A549 (cell line): ENCODE data around the gene MAGI1. TPM values are rescaled to one million over a fixed set of nuclear protein-coding genes. Genes with fewer than 3 reads are reported as not detected.

Source experiments
- ATAC-seq, 2 experiments: fragments of 200-7000 bp in 1 of 2; fragments of >200 bp in 1 of 2; cut with Nextera tagmentation in 1 of 2; cut with Tn5 transposase in 1 of 2; 3 replicates each; pipeline versions ENCODE4 v1.8.0 to v1.9.1; 2018 to 2020; ENCODE audit warnings: mild to moderate bottlenecking in 1 of 2, moderate library complexity in 1 of 2
- CTCF ChIA-PET: fragments of 300-600 bp; sonication (Branson Sonifier 250); formaldehyde crosslinking; extraction: SDS; loops from one replicate; lab custom pipeline; 2021; ENCODE audit warnings: antibody characterized with exemption, inconsistent platforms; lab: Yijun Ruan, JAX
- POLR2A ChIA-PET: fragments of 350-600 bp; formaldehyde crosslinking; extraction: SDS; loops from one replicate; lab custom pipeline; 2021; ENCODE audit warnings: antibody characterized with exemption, inconsistent platforms; lab: Yijun Ruan, JAX
- DNase-seq, 2 experiments: peaks; one replicate each; pipeline versions ENCODE4 v3.0.0 to v3.0.0-alpha.2; 2011 to 2016; ENCODE audit warnings: low read depth in 1 of 2, low spot score in 1 of 2
- FAIRE-seq: peaks from 2 replicates; lab custom pipeline; 2011; peaks lifted over from hg19 to GRCh38; lab: Jason Lieb, UNC
- H3K27ac ChIP-seq, 2 experiments: fragments of >200 bp; sonication (Bioruptor Twin); formaldehyde crosslinking; 3 replicates each; pipeline ENCODE4 v1.5.1; 2016 to 2017
- H3K4me1 ChIP-seq: fragments of >200 bp; sonication (Bioruptor Twin); formaldehyde crosslinking; 3 replicates; pipeline ENCODE4 v1.6.1; 2016
- H3K4me2 ChIP-seq: fragments of >200 bp; sonication (Bioruptor Twin); formaldehyde crosslinking; 3 replicates; pipeline ENCODE4 v1.6.1; 2016
- H3K4me3 ChIP-seq: fragments of >200 bp; sonication (Bioruptor Twin); formaldehyde crosslinking; 3 replicates; pipeline ENCODE4 v1.5.1; 2016
- H3K9me3 ChIP-seq: fragments of >200 bp; sonication (Bioruptor Twin); formaldehyde crosslinking; 3 replicates; pipeline ENCODE4 v1.6.1; 2016
- BHLHE40 ChIP-seq: IDR thresholded peaks from 2 replicates; pipeline ENCODE4 v1.6.1; 2012; ENCODE audit warnings: low read depth, low read length, inconsistent platforms
- CBX8 ChIP-seq: fragments of 200-600 bp; sonication (generic); IDR thresholded peaks from 2 replicates; pipeline ENCODE4 v1.6.1; 2016
- CEBPB ChIP-seq, 2 experiments: fragments of >200 bp in 1 of 2; sonication (Bioruptor Twin) in 1 of 2; formaldehyde crosslinking in 1 of 2; IDR thresholded peaks; 2 replicates each; pipeline ENCODE4 v1.6.1; 2012 to 2016
- HOXB13 ChIP-seq: fragments of 250-450 bp; sonication (Bioruptor Pico); IDR thresholded peaks from 2 replicates; pipeline ENCODE4 v1.5.0; 2020; ENCODE audit warnings: low read depth, mild to moderate bottlenecking, moderate library complexity
- MAFK ChIP-seq: fragments of 450-650 bp; IDR thresholded peaks from 2 replicates; pipeline ENCODE4 v1.6.1; 2014; ENCODE audit not compliant: partially characterized antibody
- MAZ ChIP-seq: fragments of 150-350 bp; IDR thresholded peaks from 2 replicates; pipeline ENCODE4 v1.6.1; 2014; ENCODE audit warnings: antibody characterized with exemption, low read depth, low read length, borderline replicate concordance
- MYC ChIP-seq: IDR thresholded peaks from 2 replicates; pipeline ENCODE4 v1.6.1; 2012; ENCODE audit warnings: mild to moderate bottlenecking, inconsistent platforms, low read length, improper control_type of control experiment, borderline replicate concordance
- NFE2L2 ChIP-seq: fragments of 150-350 bp; conservative IDR thresholded peaks from 2 replicates; pipeline ENCODE4 v1.6.1; 2014; ENCODE audit warnings: low read length
- NPAS2 ChIP-seq: fragments of 250-450 bp; sonication (Bioruptor Pico); IDR thresholded peaks from 2 replicates; pipeline ENCODE4 v1.8.0; 2022; ENCODE audit warnings: mild to moderate bottlenecking, moderate library complexity, borderline replicate concordance
- PHF8 ChIP-seq: fragments of 200-600 bp; sonication (generic); IDR thresholded peaks from 2 replicates; pipeline ENCODE4 v1.6.1; 2016; ENCODE audit warnings: low read depth, mild to moderate bottlenecking, antibody characterized with exemption, moderate library complexity, borderline replicate concordance
- RAD21 ChIP-seq, 2 experiments: fragments of >200 bp in 1 of 2; sonication (Bioruptor Twin) in 1 of 2; formaldehyde crosslinking in 1 of 2; IDR thresholded peaks in 1 of 2; conservative IDR thresholded peaks in 1 of 2; 2 replicates in 1 of 2; 3 replicates in 1 of 2; pipeline ENCODE4 v1.6.1; 2012 to 2018; ENCODE audit warnings: inconsistent platforms in 1 of 2
- RNF2 ChIP-seq: fragments of 200-600 bp; sonication (generic); IDR thresholded peaks from 2 replicates; pipeline ENCODE4 v1.6.1; 2016; ENCODE audit warnings: low read depth, mild to moderate bottlenecking, antibody characterized with exemption, moderate library complexity, borderline replicate concordance
- SMC3 ChIP-seq: fragments of >200 bp; sonication (Bioruptor Twin); formaldehyde crosslinking; IDR thresholded peaks from 3 replicates; pipeline ENCODE4 v1.6.1; 2018; ENCODE audit warnings: inconsistent platforms
- SREBF2 ChIP-seq: fragments of 450-650 bp; IDR thresholded peaks from 2 replicates; pipeline ENCODE4 v1.6.1; 2014; ENCODE audit warnings: mild to moderate bottlenecking, moderate library complexity
- WGBS: methylation state at CpG from one replicate; pipeline ENCODE4 v1.1.6; 2017; ENCODE audit errors: missing lambda C conversion rate; 5-methylcytosine and 5-hydroxymethylcytosine counted together
- polyA plus RNA-seq, 4 experiments: library from polyadenylated mRNA; depleted of rRNA in 3 of 4; stranded (reverse); fragments of >200 nt; fragmentation: RNase III in 1 of 4; extraction: RNeasy Plus Mini Kit Qiagen cat#74134 plus additional on column Dnase treatment in 1 of 4; gene quantifications; 2 replicates in 3 of 4; 3 replicates in 1 of 4; pipeline ENCODE4 v1.2.3, GENCODE V29; 2011 to 2017
- TF ChIP-seq, protein P1 (sequence below): fragments of 200-600 bp; sonication (generic); IDR thresholded peaks from 2 replicates; pipeline ENCODE4 v1.6.1; 2016; ENCODE audit warnings: antibody characterized with exemption, mild to moderate bottlenecking, moderate library complexity
- TF ChIP-seq, protein P2 (sequence below): fragments of 250-450 bp; sonication (Bioruptor Pico); IDR thresholded peaks from 2 replicates; pipeline ENCODE4 v1.5.0; 2020; ENCODE audit warnings: low read depth, mild to moderate bottlenecking, moderate library complexity
- TF ChIP-seq, protein P3 (sequence below): fragments of >200 bp; sonication (Bioruptor Twin); formaldehyde crosslinking; IDR thresholded peaks from 3 replicates; pipeline ENCODE4 v1.5.1; 2016
- TF ChIP-seq, protein P4 (sequence below): fragments of >200 bp; sonication (Bioruptor Twin); formaldehyde crosslinking; IDR thresholded peaks from 3 replicates; pipeline ENCODE4 v1.6.1; 2016
- TF ChIP-seq, protein P5 (sequence below): IDR thresholded peaks from 2 replicates; pipeline ENCODE4 v1.6.1; 2012

Gene MAGI1
- polyA plus RNA-seq, 2 of the 4 experiments (the other 2 are of a cell fraction), result 4.7 to 6.6 TPM

DNA sequence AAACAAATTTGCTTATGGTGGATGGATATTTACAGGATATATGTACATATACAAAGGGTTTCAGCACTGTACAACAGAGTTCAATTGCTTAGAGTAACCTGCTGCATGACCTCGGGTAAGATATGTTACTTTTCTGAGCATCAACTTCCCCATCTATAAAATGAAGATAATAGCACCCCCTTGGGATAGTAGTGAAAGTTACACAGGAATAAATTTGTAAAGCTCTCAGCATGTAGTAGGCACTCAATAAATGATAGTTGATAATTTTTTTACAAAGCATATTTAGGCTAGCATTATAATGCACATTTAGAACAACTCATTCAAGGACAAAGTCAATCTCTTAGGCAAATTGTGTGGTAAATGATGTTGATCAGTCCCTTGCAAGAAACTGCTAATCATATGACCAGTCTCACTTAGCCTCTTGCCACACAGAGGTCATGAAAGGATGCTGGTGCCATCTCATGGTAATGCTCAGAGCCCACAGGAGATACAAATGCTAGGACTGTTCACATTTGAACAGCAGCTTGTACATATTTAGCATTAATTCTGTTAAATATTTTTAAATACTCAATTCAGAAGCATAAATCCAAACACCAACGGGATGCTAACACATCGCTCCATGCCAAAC is 123.9 kb downstream of the MAGI1 start:
- no peak for DNase-seq
- FAIRE-seq, result no peak
- TF ChIP-seq HOXB13 (CRISPR knock-in tag), result no peak
- TF ChIP-seq BHLHE40, result no peak
- peak in 1 of 2 experiments; percentile 33; a peak in 1 of 5 replicates for TF ChIP-seq RAD21 (conservative IDR thresholded peaks at IDR 0.05 in 1 of 2, IDR thresholded peaks at IDR 0.05 in 1 of 2)
- TF ChIP-seq SREBF2, result no peak
- TF ChIP-seq MAZ, result no peak
- TF ChIP-seq CEBPB (IDR thresholded peaks at IDR 0.05), result no peak
- TF ChIP-seq NPAS2 (CRISPR knock-in tag), result no peak
- TF ChIP-seq, protein P1, sequence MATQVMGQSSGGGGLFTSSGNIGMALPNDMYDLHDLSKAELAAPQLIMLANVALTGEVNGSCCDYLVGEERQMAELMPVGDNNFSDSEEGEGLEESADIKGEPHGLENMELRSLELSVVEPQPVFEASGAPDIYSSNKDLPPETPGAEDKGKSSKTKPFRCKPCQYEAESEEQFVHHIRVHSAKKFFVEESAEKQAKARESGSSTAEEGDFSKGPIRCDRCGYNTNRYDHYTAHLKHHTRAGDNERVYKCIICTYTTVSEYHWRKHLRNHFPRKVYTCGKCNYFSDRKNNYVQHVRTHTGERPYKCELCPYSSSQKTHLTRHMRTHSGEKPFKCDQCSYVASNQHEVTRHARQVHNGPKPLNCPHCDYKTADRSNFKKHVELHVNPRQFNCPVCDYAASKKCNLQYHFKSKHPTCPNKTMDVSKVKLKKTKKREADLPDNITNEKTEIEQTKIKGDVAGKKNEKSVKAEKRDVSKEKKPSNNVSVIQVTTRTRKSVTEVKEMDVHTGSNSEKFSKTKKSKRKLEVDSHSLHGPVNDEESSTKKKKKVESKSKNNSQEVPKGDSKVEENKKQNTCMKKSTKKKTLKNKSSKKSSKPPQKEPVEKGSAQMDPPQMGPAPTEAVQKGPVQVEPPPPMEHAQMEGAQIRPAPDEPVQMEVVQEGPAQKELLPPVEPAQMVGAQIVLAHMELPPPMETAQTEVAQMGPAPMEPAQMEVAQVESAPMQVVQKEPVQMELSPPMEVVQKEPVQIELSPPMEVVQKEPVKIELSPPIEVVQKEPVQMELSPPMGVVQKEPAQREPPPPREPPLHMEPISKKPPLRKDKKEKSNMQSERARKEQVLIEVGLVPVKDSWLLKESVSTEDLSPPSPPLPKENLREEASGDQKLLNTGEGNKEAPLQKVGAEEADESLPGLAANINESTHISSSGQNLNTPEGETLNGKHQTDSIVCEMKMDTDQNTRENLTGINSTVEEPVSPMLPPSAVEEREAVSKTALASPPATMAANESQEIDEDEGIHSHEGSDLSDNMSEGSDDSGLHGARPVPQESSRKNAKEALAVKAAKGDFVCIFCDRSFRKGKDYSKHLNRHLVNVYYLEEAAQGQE, result no peak
- TF ChIP-seq, protein P2, sequence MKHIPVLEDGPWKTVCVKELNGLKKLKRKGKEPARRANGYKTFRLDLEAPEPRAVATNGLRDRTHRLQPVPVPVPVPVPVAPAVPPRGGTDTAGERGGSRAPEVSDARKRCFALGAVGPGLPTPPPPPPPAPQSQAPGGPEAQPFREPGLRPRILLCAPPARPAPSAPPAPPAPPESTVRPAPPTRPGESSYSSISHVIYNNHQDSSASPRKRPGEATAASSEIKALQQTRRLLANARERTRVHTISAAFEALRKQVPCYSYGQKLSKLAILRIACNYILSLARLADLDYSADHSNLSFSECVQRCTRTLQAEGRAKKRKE, result no peak
- TF ChIP-seq RNF2, result no peak
- TF ChIP-seq, protein P3, sequence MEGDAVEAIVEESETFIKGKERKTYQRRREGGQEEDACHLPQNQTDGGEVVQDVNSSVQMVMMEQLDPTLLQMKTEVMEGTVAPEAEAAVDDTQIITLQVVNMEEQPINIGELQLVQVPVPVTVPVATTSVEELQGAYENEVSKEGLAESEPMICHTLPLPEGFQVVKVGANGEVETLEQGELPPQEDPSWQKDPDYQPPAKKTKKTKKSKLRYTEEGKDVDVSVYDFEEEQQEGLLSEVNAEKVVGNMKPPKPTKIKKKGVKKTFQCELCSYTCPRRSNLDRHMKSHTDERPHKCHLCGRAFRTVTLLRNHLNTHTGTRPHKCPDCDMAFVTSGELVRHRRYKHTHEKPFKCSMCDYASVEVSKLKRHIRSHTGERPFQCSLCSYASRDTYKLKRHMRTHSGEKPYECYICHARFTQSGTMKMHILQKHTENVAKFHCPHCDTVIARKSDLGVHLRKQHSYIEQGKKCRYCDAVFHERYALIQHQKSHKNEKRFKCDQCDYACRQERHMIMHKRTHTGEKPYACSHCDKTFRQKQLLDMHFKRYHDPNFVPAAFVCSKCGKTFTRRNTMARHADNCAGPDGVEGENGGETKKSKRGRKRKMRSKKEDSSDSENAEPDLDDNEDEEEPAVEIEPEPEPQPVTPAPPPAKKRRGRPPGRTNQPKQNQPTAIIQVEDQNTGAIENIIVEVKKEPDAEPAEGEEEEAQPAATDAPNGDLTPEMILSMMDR, result peak; percentile 21; the same call in 1 of the 3 replicates
- TF ChIP-seq NFE2L2, result no peak
- CTCF ChIA-PET, result interaction anchor here (0.8 to 1.4 kb wide), 4 partner anchors 92 to 1383 kb away, joined by 3 to 4 read pairs (median 3); no protein-coding TSS in a partner anchor
- 65% methylated on average over 3 of the region's 3 CpGs for WGBS
- Histone ChIP-seq H3K4me3 (no peak overlapping the region), H3K27ac (no peak overlapping the region), H3K4me2 (no peak overlapping the region), H3K4me1 (no peaks in the 10 kb centered on the region), H3K9me3 (no peaks in the 10 kb centered on the region; the same call in 2 of the 3 replicates)
- peak in 1 of 2 experiments; percentile 39; a peak in 2 of 6 replicates for ATAC-seq
- POLR2A ChIA-PET, result no interaction called here

DNA sequence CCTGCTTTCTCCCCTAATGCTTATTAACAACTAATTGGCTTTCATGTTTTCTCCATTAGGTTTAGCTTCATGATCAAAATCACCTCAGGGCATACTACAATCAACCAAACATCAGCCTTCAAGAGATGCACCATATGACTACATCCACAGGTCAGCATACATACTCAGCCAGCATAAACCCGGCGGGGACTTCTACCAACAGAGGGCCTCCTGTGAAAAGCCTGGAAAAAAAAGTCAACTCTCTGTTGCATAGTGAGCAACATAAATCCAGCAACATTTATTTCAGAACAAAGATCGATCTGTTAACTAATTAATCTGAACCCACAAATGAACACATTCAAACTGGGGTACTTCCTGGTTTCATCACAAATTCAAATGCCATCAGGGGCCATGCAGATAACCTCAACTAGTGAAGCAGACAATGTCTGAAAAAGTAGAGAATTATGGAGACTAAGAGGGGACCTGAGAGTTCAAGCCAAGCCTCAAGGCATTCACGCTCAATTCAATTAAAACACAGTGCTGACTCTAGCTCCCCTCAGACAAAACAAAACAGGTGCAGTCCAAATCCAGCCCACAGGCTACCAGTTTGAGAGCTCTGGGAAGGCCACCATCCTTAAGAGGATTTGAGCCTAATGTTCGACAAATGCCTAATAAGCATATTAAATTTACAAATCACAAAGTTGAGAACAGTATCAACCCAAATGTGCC is 124.5 kb downstream of the MAGI1 start:
- WGBS, result 80% methylated on average over 5 of the region's 5 CpGs
- CTCF ChIA-PET, result interaction anchor here (1.0 to 1.4 kb wide), 4 partner anchors 17 to 182 kb away, joined by 3 to 4 read pairs (median 3); no protein-coding TSS in a partner anchor
- TF ChIP-seq, protein P4, sequence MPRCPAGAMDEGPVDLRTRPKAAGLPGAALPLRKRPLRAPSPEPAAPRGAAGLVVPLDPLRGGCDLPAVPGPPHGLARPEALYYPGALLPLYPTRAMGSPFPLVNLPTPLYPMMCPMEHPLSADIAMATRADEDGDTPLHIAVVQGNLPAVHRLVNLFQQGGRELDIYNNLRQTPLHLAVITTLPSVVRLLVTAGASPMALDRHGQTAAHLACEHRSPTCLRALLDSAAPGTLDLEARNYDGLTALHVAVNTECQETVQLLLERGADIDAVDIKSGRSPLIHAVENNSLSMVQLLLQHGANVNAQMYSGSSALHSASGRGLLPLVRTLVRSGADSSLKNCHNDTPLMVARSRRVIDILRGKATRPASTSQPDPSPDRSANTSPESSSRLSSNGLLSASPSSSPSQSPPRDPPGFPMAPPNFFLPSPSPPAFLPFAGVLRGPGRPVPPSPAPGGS, result no peak
- TF ChIP-seq, protein P5, sequence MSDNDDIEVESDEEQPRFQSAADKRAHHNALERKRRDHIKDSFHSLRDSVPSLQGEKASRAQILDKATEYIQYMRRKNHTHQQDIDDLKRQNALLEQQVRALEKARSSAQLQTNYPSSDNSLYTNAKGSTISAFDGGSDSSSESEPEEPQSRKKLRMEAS, result no peak
- TF ChIP-seq CBX8 (no peak), SMC3 (0 out of 3 replicates have a peak, but pooled peaks have one; percentile 6), MAFK (peak; percentile 16), MYC (no peak), PHF8 (no peak), CEBPB (IDR thresholded peaks at IDR 0.05) (no peak)
- FAIRE-seq, result no peak
- H3K4me1 ChIP-seq, result no peaks in the 10 kb centered on the region
- no peak for DNase-seq
- POLR2A ChIA-PET, result no interaction called here
- H3K4me2 ChIP-seq, result no peak overlapping the region
- H3K27ac ChIP-seq, result no peak overlapping the region
- no peaks in the 10 kb centered on the region; the same call in 2 of the 3 replicates for H3K9me3 ChIP-seq
- H3K4me3 ChIP-seq, result no peak overlapping the region
- no peak; a peak in 1 of 6 replicates for ATAC-seq
